ENCODE data around the gene P2RX6. TPM values are rescaled to one million over a fixed set of nuclear protein-coding genes. Genes with fewer than 3 reads are reported as not detected.

Gene P2RX6
- total RNA-seq, 1 donor from 2014 or later = 2.8 TPM

DNA sequence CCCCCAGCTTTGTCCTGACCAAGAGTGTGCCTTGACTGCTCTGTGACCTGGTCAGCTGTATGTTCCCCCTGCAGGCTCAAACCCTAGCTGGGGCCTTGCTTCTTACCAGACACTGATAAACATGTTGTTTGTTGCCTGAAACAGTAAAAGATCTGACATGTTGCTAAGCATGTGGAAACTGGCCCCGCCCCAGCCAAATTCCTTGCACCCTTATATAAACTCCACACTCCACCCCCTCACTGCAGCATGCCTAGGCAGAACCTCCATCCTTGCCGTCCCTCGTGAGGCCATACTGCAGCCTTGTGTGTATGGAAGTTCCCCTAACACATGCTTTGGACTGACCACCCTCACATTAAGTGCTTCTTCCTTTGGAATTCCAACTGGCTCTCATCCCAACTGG, 58.1 kb downstream of the P2RX6 start:
- no peaks in the 10 kb centered on the region for H3K4me1 Mint-ChIP-seq (ENCODE audit: unreplicated experiment)
- H3K27me3 Mint-ChIP-seq = no peaks in the 10 kb centered on the region
- H3K4me3 Mint-ChIP-seq = no peak overlapping the region
- H3K36me3 Mint-ChIP-seq = no peaks in the 10 kb centered on the region
- DNase-seq (ENCODE audit: extremely low spot score, unreplicated experiment) = no peak
- TF ChIP-seq, protein P1, sequence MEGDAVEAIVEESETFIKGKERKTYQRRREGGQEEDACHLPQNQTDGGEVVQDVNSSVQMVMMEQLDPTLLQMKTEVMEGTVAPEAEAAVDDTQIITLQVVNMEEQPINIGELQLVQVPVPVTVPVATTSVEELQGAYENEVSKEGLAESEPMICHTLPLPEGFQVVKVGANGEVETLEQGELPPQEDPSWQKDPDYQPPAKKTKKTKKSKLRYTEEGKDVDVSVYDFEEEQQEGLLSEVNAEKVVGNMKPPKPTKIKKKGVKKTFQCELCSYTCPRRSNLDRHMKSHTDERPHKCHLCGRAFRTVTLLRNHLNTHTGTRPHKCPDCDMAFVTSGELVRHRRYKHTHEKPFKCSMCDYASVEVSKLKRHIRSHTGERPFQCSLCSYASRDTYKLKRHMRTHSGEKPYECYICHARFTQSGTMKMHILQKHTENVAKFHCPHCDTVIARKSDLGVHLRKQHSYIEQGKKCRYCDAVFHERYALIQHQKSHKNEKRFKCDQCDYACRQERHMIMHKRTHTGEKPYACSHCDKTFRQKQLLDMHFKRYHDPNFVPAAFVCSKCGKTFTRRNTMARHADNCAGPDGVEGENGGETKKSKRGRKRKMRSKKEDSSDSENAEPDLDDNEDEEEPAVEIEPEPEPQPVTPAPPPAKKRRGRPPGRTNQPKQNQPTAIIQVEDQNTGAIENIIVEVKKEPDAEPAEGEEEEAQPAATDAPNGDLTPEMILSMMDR (conservative IDR thresholded peaks at IDR 0.05) = no peak
- H3K27ac Mint-ChIP-seq = no peak overlapping the region
- no peaks in the 10 kb centered on the region for H3K9me3 Mint-ChIP-seq

DNA sequence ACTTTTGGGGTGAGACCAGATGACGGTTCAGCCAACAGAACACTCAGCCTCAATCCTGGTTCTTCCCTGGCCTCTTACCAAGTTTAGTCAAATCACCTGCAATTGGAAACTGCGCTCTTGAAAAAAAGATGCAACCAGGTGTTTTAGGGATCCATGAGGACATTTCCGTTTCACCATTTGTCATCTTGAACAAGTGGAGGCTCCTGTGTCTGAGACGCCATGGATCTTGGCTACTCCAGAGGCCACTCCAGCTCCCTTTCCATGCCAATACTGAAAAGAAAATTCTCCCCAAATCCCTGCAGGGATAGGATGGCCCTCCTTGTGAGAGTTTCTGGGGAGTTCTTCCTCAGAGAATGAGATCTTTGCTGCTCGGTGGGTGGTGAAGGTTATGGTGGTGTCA, 58.5 kb downstream of the P2RX6 start:
- TF ChIP-seq, protein P1 (conservative IDR thresholded peaks at IDR 0.05) = no peak
- H3K27me3 Mint-ChIP-seq = no peaks in the 10 kb centered on the region
- no peak for DNase-seq (ENCODE audit: extremely low spot score, unreplicated experiment)
- no peaks in the 10 kb centered on the region for H3K36me3 Mint-ChIP-seq
- no peak overlapping the region for H3K27ac Mint-ChIP-seq
- no peaks in the 10 kb centered on the region for H3K9me3 Mint-ChIP-seq
- no peaks in the 10 kb centered on the region for H3K4me1 Mint-ChIP-seq (ENCODE audit: unreplicated experiment)
- no peak overlapping the region for H3K4me3 Mint-ChIP-seq

DNA sequence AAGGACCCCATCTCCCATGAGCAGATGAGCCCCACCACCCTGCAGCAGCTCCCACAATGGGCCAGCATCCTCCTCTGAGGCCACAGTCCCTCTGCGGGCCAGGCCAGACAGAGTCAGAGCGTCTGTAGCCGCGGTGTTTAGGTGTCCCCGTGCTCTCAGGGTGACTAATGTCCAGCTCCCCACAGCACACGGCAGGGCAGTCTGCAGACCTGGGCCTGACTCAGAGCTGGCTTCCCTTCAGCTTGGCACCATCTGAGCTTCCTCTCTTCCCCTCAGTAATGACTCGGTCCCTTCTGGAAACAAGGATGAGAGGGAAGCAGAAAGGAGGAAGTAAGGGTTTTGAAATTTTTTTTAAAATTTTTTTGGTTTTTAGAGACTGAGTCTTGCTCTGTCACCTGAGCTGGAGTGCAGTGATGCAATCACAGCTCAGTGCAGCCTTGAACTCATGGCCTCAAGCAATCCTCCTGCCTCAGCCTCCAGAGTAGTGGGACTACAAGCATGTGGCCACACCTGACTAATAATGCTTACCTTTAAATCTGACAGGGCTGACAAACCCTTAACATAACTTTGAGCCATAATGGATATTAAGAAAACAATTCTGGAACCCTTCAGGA, 59.2 kb downstream of the P2RX6 start:
- Mint-ChIP-seq H3K9me3 (no peaks in the 10 kb centered on the region), H3K27me3 (no peaks in the 10 kb centered on the region), H3K27ac (no peak overlapping the region), H3K36me3 (no peaks in the 10 kb centered on the region), H3K4me1 (ENCODE audit: unreplicated experiment) (no peaks in the 10 kb centered on the region), H3K4me3 (no peak overlapping the region)
- no peak for DNase-seq (ENCODE audit: extremely low spot score, unreplicated experiment)
- TF ChIP-seq, protein P1 (conservative IDR thresholded peaks at IDR 0.05) = no peak

DNA sequence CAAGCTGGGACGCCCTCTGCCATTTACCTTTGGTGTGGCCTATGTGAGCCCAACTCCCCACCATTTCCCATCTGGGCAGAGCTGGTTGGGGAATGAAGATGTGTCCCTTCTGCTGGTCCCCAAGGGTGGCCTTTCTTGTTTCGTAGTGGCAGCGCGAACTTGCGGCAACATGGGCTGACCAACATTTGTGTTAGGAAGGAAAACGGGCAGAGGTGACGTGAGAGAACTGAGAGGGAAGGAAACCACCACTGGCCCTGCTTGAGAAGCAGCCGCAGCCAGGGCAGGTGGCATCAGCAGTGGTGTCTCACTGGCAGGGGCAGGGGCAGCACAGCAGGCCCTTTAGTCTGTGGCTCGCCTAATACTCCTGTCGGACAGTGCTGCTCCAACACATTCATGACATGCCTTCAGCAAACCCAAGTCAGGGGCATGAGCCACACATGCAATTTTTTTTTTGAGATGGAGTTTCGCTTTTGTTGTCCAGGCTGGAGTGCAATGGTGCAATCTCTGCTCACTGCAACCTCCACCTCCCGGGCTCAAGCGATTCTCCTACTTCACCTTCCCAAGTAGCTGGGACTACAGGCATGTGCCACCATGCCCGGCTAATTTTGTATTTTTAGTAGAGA, 60.7 kb downstream of the P2RX6 start:
- H3K4me1 Mint-ChIP-seq (ENCODE audit: unreplicated experiment) = no peaks in the 10 kb centered on the region
- no peak overlapping the region for H3K27ac Mint-ChIP-seq
- TF ChIP-seq, protein P1 (conservative IDR thresholded peaks at IDR 0.05) = no peak
- DNase-seq (ENCODE audit: extremely low spot score, unreplicated experiment) = no peak
- no peaks in the 10 kb centered on the region for H3K27me3 Mint-ChIP-seq
- H3K36me3 Mint-ChIP-seq = no peaks in the 10 kb centered on the region
- no peaks in the 10 kb centered on the region for H3K9me3 Mint-ChIP-seq
- no peak overlapping the region for H3K4me3 Mint-ChIP-seq

DNA sequence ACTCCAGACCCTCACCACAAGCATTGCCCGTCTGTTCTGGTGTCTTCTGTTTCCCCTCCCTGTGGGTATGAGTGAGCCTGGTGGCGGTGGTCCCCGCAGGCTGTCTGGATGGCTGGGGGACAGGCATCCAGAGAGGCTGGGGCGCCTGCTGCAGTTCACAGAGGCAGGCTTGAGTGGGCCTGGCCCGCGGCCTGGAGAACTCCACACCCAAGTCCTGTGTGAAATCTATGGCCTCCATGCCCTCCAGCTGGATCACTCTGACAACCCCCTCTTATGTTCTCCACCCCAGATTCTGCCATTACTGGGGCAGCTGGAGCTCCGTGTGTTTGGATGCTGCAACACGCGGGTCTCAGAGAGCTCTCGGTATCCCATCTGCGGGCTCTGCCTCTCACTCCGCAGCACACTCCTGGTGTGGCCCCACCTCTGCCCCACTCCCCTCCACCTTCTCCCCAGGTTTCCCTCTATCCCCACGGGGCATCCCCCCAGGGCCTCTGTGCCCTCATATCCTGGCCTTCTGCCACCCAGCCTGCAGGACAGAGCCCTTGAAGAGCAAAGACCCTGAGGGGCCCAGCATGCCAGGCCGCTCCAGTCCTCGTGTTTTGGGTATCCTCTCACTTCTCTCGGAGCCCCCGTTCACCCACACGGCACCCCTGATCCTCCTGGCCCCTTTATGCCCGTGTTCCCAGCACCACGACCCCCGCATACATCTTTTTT, 62.1 kb downstream of the P2RX6 start:
- Mint-ChIP-seq H3K4me3 (no peak overlapping the region), H3K27me3 (no peaks in the 10 kb centered on the region), H3K4me1 (ENCODE audit: unreplicated experiment) (no peaks in the 10 kb centered on the region), H3K9me3 (no peaks in the 10 kb centered on the region), H3K27ac (no peak overlapping the region), H3K36me3 (no peaks in the 10 kb centered on the region)
- DNase-seq (ENCODE audit: extremely low spot score, unreplicated experiment) = no peak
- TF ChIP-seq, protein P1 (conservative IDR thresholded peaks at IDR 0.05) = no peak

Small RNAs within 50 kb of the gene (microRNA-seq; reads per million reads assigned to microRNA genes)
- not detected for gene MIR649

Other genes starting within 250 kb of the P2RX6 start
- gene SERPIND1, start 241.1 kb upstream of the P2RX6 start, total RNA-seq (ENCODE audit: low replicate concordance) = 5.6 and 7.1 TPM in 2 replicates
- gene PI4KA, start 156.4 kb upstream of the P2RX6 start, total RNA-seq (ENCODE audit: low replicate concordance) = 119 and 120 TPM in 2 replicates
- 19.0 and 20.4 TPM in 2 replicates for gene SNAP29, start 156.2 kb upstream of the P2RX6 start, total RNA-seq (ENCODE audit: low replicate concordance)
- gene CRKL, start 97.8 kb upstream of the P2RX6 start, total RNA-seq (ENCODE audit: low replicate concordance) = 64.9 and 78.1 TPM in 2 replicates
- gene AIFM3, start 47.9 kb upstream of the P2RX6 start, total RNA-seq (ENCODE audit: low replicate concordance) = 0.69 and 2.6 TPM in 2 replicates
- gene LZTR1, start 32.9 kb upstream of the P2RX6 start, total RNA-seq (ENCODE audit: low replicate concordance) = 60.3 and 102 TPM in 2 replicates
- gene THAP7, start 13.0 kb upstream of the P2RX6 start, total RNA-seq (ENCODE audit: low replicate concordance) = 16.9 and 26.4 TPM in 2 replicates
- gene SLC7A4, start 17.4 kb downstream of the P2RX6 start, total RNA-seq (ENCODE audit: low replicate concordance) = 3.3 and 6.7 TPM in 2 replicates
- 0.65 TPM in 1 of 2 replicates, not detected in the other for gene LRRC74B, start 30.8 kb downstream of the P2RX6 start, total RNA-seq (ENCODE audit: low replicate concordance)

All from type B pancreatic cell (in vitro differentiated cells).